Measurements from ENCODE around the gene SYT3.

DNA sequence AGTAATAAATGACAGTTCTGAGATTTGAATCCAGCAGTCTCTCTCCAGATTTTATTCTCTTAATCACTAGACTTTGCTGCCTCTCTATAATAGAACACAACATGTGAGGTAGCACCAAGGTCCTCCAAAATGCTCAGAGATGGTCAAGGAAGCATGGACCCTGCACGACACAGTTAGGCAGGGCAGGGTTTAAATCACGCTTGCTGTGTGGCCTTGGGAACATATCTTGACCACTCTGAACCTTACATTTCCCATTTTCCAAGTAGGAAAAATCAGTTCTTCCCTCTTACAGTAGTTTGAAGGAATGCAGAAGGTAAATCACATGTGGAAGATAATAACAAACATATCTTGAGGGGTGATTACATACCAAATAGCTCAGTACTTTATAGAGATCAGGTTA, 6.3 kb downstream of the SYT3 start:
- TF ChIP-seq CTCF (IDR thresholded peaks at IDR 0.05) = no peak
- no peak for TF ChIP-seq POLR2A (IDR thresholded peaks at IDR 0.05)
